PC-3 (cell line): ENCODE data around the gene IFNLR1. TPM values are rescaled to one million over a fixed set of nuclear protein-coding genes. Genes with fewer than 3 reads are reported as not detected.

Experiments
- ATAC-seq: fragments of 200-7000 bp; cut with Tn5 transposase; 2 replicates; pipeline ENCODE4 v1.9.1; 2020; ENCODE audit warnings: mild to moderate bottlenecking, moderate library complexity
- BruUV-seq: library from RNA; stranded (reverse); fragments of 400-500 nt; replicated peaks from 2 replicates; lab custom pipeline; 2021; lab: Mats Ljungman, UMichigan
- CTCF ChIA-PET: fragments of 300-600 bp; sonication (Branson Sonifier 250); formaldehyde crosslinking; loops from one replicate; lab custom pipeline; 2022; ENCODE audit warnings: antibody characterized with exemption; lab: Charles Lee
- POLR2A ChIA-PET: fragments of 300-600 bp; sonication (Branson Sonifier 250); formaldehyde crosslinking; loops from one replicate; lab custom pipeline; 2022; ENCODE audit warnings: antibody characterized with exemption; ENCODE audit not compliant: unreplicated experiment; lab: Charles Lee
- DNase-seq: peaks from one replicate; pipeline ENCODE4 v3.0.0-alpha.2; 2015
- H2AFZ ChIP-seq: fragments of 300-600 bp; sonication (generic); 2 replicates; pipeline ENCODE4 v1.6.0; 2016; ENCODE audit warnings: antibody characterized with exemption, low read length
- H3F3A ChIP-seq: fragments of 300-600 bp; sonication (generic); one replicate; pipeline ENCODE4 v1.6.0; 2017; ENCODE audit warnings: antibody characterized with exemption, low read length, control low read depth, mild to moderate bottlenecking; ENCODE audit not compliant: unreplicated experiment
- H3K27ac ChIP-seq: fragments of 300-600 bp; sonication (generic); 2 replicates; pipeline ENCODE4 v1.5.1; 2016; ENCODE audit warnings: mild to moderate bottlenecking, low read length
- H3K27me3 ChIP-seq: fragments of 300-600 bp; sonication (generic); 2 replicates; pipeline ENCODE4 v1.6.1; 2016; ENCODE audit warnings: low read length, mixed read lengths
- H3K36me3 ChIP-seq: fragments of 300-600 bp; sonication (generic); 2 replicates; pipeline ENCODE4 v1.6.1; 2016; ENCODE audit warnings: low read depth, mixed run types, low read length, mixed read lengths
- H3K4me1 ChIP-seq: fragments of 300-600 bp; sonication (generic); 2 replicates; pipeline ENCODE4 v1.5.1; 2016; ENCODE audit warnings: low read length; ENCODE audit not compliant: insufficient read depth
- H3K4me2 ChIP-seq: fragments of 300-600 bp; sonication (generic); 2 replicates; pipeline ENCODE4 v1.6.0; 2016; ENCODE audit warnings: low read length
- H3K4me3 ChIP-seq: fragments of 300-600 bp; sonication (generic); 2 replicates; pipeline ENCODE4 v1.5.1; 2016; ENCODE audit warnings: mild to moderate bottlenecking, low read length, mixed read lengths
- H3K79me2 ChIP-seq: fragments of 300-600 bp; sonication (generic); 2 replicates; pipeline ENCODE4 v1.6.1; 2017; ENCODE audit warnings: low read length, mixed read lengths
- H3K9ac ChIP-seq: fragments of 300-600 bp; sonication (generic); 2 replicates; pipeline ENCODE4 v1.6.0; 2016; ENCODE audit warnings: mild to moderate bottlenecking, low read length
- H3K9me2 ChIP-seq: fragments of 300-600 bp; sonication (generic); replicated peaks from 2 replicates; pipeline ENCODE4 v1.6.1; 2016; ENCODE audit warnings: mixed run types, low read length, mixed read lengths
- H3K9me3 ChIP-seq: fragments of 300-600 bp; sonication (generic); 2 replicates; pipeline ENCODE4 v1.6.1; 2016; ENCODE audit warnings: low read length, mixed read lengths
- H4K20me1 ChIP-seq: fragments of 300-600 bp; sonication (generic); 2 replicates; pipeline ENCODE4 v1.6.1; 2016; ENCODE audit warnings: low read length, mixed read lengths
- CTCF ChIP-seq: fragments of 300-600 bp; sonication (generic); conservative IDR thresholded peaks from 2 replicates; pipeline ENCODE4 v1.5.1; 2017; ENCODE audit warnings: antibody characterized with exemption, low read depth, mild to moderate bottlenecking, low read length
- EZH2 ChIP-seq: fragments of 300-600 bp; sonication (generic); IDR thresholded peaks from one replicate; pipeline ENCODE4 v1.6.1; 2017; ENCODE audit warnings: antibody characterized with exemption, mild to moderate bottlenecking, low read length; ENCODE audit not compliant: unreplicated experiment
- EZH2phosphoT487 ChIP-seq: fragments of 300-600 bp; sonication (generic); IDR thresholded peaks from 2 replicates; pipeline ENCODE4 v1.6.1; 2018; ENCODE audit warnings: mild to moderate bottlenecking, antibody characterized with exemption, low read length, borderline replicate concordance
- intact Hi-C: fragments of 100-400 bp; cut with micrococcal nuclease; formaldehyde crosslinking; loops from 2 replicates; pipeline ENCODE4 v1.9.0; 2023
- total RNA-seq: library from RNA; depleted of rRNA; stranded (reverse); fragments of >200 nt; gene quantifications from 2 replicates; pipeline ENCODE4 v1.2.3, GENCODE V29; 2014

Gene IFNLR1
- total RNA-seq, 1 experiment from 2014 or later = 9.5 TPM

- Histone ChIP-seq H2AFZ (no peak overlapping the region), H3K27ac (no peak overlapping the region), H3K79me2 (no peaks in the 10 kb centered on the region), H3K4me1 (peaks cover under 1% of the 10 kb centered on the region; the same call in 1 of the 2 replicates), H4K20me1 (no peaks in the 10 kb centered on the region), H3K36me3 (no peaks in the 10 kb centered on the region; the same call in 1 of the 2 replicates), H3K9me3 (no peaks in the 10 kb centered on the region), H3K9me2 (no peaks in the 10 kb centered on the region), H3K4me2 (no peak overlapping the region), H3K4me3 (no peak overlapping the region), H3K27me3 (no peaks in the 10 kb centered on the region), H3F3A (no peaks in the 10 kb centered on the region), H3K9ac (no peak overlapping the region)
- DNase-seq = no peak
- intact Hi-C loops = no loop called here
- ChIA-PET POLR2A (no interaction called here), CTCF (no interaction called here)
- BruUV-seq = no TSS peak
- TF ChIP-seq EZH2 (no peak), EZH2phosphoT487 (no peak), CTCF (no peak)
- no peak for ATAC-seq
Observed at GRCh38 chr1:24125456-24125855, 61.6 kb downstream of the IFNLR1 start.

- no peak for DNase-seq
- ATAC-seq = no peak
- peaks cover 6% of the 10 kb centered on the region; the same call in 1 of the 2 replicates for H3K4me1 ChIP-seq
- BruUV-seq = no TSS peak
- no peaks in the 10 kb centered on the region for H4K20me1 ChIP-seq
- no peak overlapping the region for H3K4me3 ChIP-seq
- no peaks in the 10 kb centered on the region for H3K9me2 ChIP-seq
- intact Hi-C loops = no loop called here
- POLR2A ChIA-PET = no interaction called here
- H2AFZ ChIP-seq = no peak overlapping the region
- H3K27ac ChIP-seq = no peak overlapping the region
- H3K79me2 ChIP-seq = no peaks in the 10 kb centered on the region
- TF ChIP-seq EZH2 = no peak
- no peak for TF ChIP-seq CTCF
- TF ChIP-seq EZH2phosphoT487 = no peak
- no peak overlapping the region for H3K9ac ChIP-seq
- no peak overlapping the region for H3K4me2 ChIP-seq
- no peaks in the 10 kb centered on the region for H3K9me3 ChIP-seq
- H3K27me3 ChIP-seq = no peaks in the 10 kb centered on the region
- no peaks in the 10 kb centered on the region for H3K36me3 ChIP-seq
- H3F3A ChIP-seq = no peaks in the 10 kb centered on the region
- CTCF ChIA-PET = no interaction called here
Observed at GRCh38 chr1:24124980-24125379, 62.1 kb downstream of the IFNLR1 start.

GRCh38 chr1:24123611-24124010, 63.5 kb downstream of the IFNLR1 start:
- H3K9ac ChIP-seq = no peak overlapping the region
- peaks cover 15% of the 10 kb centered on the region for H3K4me1 ChIP-seq
- H2AFZ ChIP-seq = no peak overlapping the region
- no peak for TF ChIP-seq EZH2phosphoT487
- no peak for TF ChIP-seq CTCF
- no peak for DNase-seq
- ATAC-seq = no peak
- no peaks in the 10 kb centered on the region for H3K36me3 ChIP-seq
- H4K20me1 ChIP-seq = no peaks in the 10 kb centered on the region
- POLR2A ChIA-PET = no interaction called here
- H3K9me3 ChIP-seq = no peaks in the 10 kb centered on the region
- intact Hi-C loops = no loop called here
- no peaks in the 10 kb centered on the region for H3K79me2 ChIP-seq
- H3K27ac ChIP-seq = no peak overlapping the region
- CTCF ChIA-PET = no interaction called here
- no peak overlapping the region for H3K4me2 ChIP-seq
- BruUV-seq = no TSS peak
- no peaks in the 10 kb centered on the region for H3K27me3 ChIP-seq
- H3F3A ChIP-seq = no peaks in the 10 kb centered on the region
- no peaks in the 10 kb centered on the region for H3K9me2 ChIP-seq
- no peak overlapping the region for H3K4me3 ChIP-seq
